ENCODE data around the gene WTIP.

The WTIP gene

DNA sequence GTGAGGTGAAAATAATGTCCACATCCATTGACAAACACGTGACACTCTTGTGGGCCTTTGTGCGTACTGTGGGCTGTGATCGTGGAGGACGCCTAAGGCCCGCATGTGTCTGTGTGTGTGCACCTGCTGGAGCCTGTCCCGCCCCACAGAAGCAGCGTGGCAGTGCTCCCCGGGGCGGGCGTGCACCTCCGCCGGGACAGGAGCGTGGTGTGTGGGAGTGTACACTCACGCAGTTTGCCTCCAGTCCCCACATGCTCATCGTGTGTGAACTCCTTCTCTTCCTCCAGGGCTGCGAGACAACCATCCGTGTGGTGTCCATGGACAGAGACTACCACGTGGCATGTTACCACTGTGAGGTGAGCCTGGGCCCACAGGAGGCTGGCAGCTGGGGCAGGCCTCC, 13.9 kb downstream of the WTIP start:
- no peaks in the 10 kb centered on the region for H3K9me3 ChIP-seq (replicated peaks; ENCODE audit: low read length)
- H3K27me3 ChIP-seq (ENCODE audit: control insufficient read depth, insufficient read depth, low read length): no peaks in the 10 kb centered on the region
- no peaks in the 10 kb centered on the region for H3K4me1 ChIP-seq (ENCODE audit: control insufficient read depth, insufficient read depth, low read length)
- no peak overlapping the region for H3K9ac ChIP-seq (ENCODE audit: low read depth, low read length)
- H3K36me3 ChIP-seq (ENCODE audit: insufficient read depth, low read length): peaks cover 34% of the 10 kb centered on the region
- no peak overlapping the region for H3K4me3 ChIP-seq (ENCODE audit: low read length)
- H3K4me2 ChIP-seq (ENCODE audit: low read length): no peak overlapping the region

DNA sequence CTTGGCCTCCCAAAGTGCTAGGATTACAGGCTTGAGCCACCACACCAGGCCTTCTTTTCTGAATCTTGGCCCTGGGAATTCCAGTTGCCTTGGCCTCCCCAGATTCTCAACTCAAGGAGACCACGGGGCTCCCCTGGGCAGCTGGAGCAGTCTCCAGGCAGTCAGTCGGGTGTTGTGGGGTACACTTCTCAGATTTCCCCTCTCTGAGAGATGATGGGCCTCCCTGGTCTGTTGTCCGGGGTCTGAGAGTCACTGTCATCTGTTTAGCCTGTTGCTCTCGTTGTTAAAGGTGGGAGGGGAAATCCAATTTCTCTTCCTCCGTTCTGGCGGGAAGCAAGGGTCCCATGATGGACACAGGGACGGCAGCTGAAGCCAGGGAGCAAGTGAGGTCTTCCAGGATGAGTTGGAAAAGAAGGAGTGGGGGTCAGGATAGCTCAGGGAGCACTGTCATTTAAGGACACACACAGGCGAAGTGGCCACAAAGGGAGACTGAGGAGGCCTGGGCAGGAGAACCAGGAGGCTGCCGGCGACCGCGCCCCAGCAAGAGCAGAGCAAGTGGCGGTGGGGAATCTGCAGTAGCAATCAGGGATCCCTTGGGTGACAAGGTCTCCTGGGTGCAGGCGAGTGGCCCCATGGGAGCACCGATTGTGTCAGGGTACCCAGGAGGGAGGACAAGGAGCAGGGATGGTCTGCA, 15.7 kb downstream of the WTIP start:
- H3K4me1 ChIP-seq (ENCODE audit: control insufficient read depth, insufficient read depth, low read length): peaks cover 3% of the 10 kb centered on the region
- no peaks in the 10 kb centered on the region for H3K27me3 ChIP-seq (ENCODE audit: control insufficient read depth, insufficient read depth, low read length)
- no peak overlapping the region for H3K4me3 ChIP-seq (ENCODE audit: low read length)
- no peak overlapping the region for H3K4me2 ChIP-seq (ENCODE audit: low read length)
- H3K36me3 ChIP-seq (ENCODE audit: insufficient read depth, low read length): peaks cover 31% of the 10 kb centered on the region
- H3K9ac ChIP-seq (ENCODE audit: low read depth, low read length): no peak overlapping the region
- no peaks in the 10 kb centered on the region for H3K9me3 ChIP-seq (replicated peaks; ENCODE audit: low read length)

DNA sequence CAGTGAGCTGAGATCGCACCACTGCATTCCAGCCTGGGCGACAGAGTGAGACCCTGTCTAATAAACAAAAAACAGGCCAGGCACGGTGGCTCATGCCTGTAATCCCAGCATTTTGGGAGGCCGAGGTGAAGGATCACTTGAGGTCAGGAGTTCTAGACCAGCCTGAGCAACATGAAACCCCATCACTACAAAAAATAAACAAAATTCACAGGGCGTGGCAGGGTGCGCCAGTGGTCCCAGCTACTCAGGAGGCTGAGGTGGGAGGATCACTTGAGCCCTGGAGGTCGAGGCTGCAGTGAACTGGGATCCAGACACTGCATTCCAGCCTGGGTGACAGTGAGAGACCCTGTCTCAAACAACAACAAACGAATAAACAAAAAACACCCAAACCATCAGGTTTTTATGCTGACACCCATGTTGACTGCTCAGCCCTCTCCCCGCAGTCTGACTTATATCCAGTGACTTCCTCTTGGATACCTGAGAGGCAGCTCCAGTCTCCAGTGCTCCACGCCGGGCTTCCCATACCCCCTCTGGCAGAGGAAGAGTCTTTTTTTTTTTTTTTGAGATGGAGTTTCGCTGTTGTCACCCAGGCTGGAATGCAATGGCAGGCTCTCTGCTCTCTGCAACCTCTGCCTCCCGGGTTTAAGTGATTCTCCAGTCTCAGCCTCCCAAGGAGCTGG, 17.7 kb downstream of the WTIP start:
- Histone ChIP-seq H3K27me3 (ENCODE audit: control insufficient read depth, insufficient read depth, low read length) (no peaks in the 10 kb centered on the region), H3K4me1 (ENCODE audit: control insufficient read depth, insufficient read depth, low read length) (peaks cover 8% of the 10 kb centered on the region), H3K4me3 (ENCODE audit: low read length) (no peak overlapping the region), H3K9me3 (replicated peaks; ENCODE audit: low read length) (no peaks in the 10 kb centered on the region), H3K36me3 (ENCODE audit: insufficient read depth, low read length) (peaks cover 20% of the 10 kb centered on the region), H3K9ac (ENCODE audit: low read depth, low read length) (no peak overlapping the region), H3K4me2 (ENCODE audit: low read length) (no peak overlapping the region)

DNA sequence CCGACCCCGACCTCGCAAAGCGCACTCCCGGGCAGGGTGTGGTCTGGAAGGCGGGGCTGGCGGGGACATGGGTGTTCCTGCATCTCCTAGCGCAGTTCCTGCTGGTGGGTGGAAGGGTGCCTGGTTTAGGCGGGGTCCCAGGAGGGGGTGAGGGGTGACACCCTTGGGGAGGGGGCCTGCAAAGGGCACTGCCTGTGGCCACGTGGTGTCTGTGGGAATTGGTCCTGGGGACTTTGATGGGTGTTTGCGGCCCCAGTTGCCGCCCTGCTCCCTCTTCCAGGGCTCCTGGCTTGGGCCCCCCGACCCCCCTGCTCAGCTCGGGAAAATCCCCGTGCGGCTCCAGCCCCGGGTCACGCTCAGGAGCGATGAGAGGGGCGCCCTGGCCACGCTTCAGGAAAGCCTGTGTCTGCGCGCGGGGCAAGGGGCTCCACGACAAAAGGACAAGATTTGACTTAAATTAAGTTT, 19.1 kb downstream of the WTIP start:
- H3K4me1 ChIP-seq (ENCODE audit: control insufficient read depth, insufficient read depth, low read length): peaks cover 8% of the 10 kb centered on the region
- no peaks in the 10 kb centered on the region for H3K27me3 ChIP-seq (ENCODE audit: control insufficient read depth, insufficient read depth, low read length)
- H3K4me3 ChIP-seq (ENCODE audit: low read length): no peak overlapping the region
- no peaks in the 10 kb centered on the region for H3K9me3 ChIP-seq (replicated peaks; ENCODE audit: low read length)
- no peak overlapping the region for H3K9ac ChIP-seq (ENCODE audit: low read depth, low read length)
- peaks cover 14% of the 10 kb centered on the region for H3K36me3 ChIP-seq (ENCODE audit: insufficient read depth, low read length)
- H3K4me2 ChIP-seq (ENCODE audit: low read length): no peak overlapping the region

DNA sequence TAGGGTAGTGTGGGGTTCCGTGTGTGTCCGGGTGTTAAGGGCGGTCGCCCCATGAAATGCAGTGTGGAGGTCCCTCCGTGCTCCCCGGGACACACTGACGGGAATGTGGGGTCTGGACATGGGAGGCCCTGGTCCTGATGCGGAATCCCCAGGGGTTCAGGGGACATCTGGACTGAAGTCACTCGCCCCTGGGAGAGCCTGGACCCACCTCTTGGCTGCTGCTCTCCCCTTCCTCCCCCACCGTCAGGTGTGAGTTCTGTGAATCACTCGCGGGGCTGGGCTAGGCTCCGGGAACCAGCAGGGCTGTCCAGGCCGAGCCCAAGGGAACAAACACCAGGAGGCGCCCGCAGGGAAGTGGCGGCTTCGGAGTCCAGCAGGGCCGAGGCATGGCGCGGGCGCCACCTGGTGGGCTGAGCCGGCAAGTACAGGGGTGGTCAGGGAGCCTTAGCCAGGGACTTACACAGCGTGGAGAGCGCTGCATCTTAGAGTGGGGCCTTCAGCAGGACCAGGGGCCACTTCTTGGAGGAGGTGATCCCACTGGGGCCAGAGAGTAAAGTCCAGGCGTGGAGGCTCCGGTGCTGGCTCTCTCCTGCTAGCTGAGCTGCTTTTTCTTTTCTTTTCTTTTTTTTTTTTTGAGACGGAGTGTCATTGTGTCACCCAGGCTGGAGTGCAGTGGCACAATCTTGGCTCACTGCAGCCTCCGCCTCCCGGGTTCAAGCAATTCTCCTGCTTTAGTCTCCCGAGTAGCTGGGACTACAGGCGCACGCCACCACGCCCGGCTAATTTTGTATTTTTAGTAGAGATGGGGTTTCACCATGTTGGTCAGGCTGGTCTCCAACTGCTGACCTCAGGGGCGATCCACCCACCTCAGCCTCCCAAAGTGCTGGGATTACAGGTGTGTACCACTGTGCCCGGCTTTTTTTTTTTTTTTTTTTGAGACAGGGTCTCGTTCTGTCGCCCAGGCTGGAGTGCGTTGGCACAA, 20.1 kb downstream of the WTIP start:
- Histone ChIP-seq H3K9me3 (replicated peaks; ENCODE audit: low read length) (no peaks in the 10 kb centered on the region), H3K9ac (ENCODE audit: low read depth, low read length) (no peak overlapping the region), H3K4me3 (ENCODE audit: low read length) (no peak overlapping the region), H3K36me3 (ENCODE audit: insufficient read depth, low read length) (peaks cover 11% of the 10 kb centered on the region), H3K4me1 (ENCODE audit: control insufficient read depth, insufficient read depth, low read length) (peaks cover 8% of the 10 kb centered on the region), H3K4me2 (ENCODE audit: low read length) (no peak overlapping the region), H3K27me3 (ENCODE audit: control insufficient read depth, insufficient read depth, low read length) (no peaks in the 10 kb centered on the region)

DNA sequence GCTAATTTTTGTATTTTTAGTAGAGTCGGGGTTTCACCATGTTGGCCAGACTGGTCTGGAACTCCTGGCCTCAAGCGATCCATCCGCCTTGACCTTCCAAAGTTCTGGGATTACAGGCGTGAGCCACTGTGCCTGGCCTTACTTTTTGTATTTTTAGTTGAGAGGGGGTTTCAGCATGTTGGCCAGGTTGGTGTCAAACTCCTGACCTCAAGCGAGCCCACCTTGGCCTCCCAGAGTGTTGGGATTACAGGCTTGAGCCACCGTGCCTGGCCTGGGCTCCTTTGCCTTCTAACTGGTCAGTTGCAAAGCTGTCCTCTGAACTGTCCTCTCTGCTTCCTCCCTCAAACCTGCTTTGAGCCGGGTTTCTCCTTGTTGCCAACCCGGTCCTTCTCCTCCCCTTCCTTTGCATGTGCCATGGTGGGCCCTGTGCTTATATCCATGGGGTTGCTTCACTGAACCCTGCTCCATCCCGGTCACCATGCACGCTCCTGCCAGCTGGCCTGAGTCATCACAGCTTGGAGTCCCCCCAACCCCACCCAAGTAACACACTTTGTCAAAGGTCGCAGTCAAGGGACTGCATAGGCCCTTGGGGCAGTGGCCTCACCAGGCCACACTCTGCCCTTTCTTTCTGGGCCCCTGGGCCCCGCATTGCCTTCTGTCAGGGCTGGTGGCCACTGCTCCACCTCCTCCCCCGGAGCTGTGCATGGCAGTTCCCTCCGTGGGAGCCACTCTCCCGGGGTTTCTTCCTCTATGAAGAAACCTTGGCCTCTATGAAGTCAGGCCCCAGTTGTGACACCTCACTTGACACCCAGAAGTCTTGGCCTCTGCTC, 21.2 kb downstream of the WTIP start:
- no peak overlapping the region for H3K9ac ChIP-seq (ENCODE audit: low read depth, low read length)
- peaks cover 11% of the 10 kb centered on the region for H3K36me3 ChIP-seq (ENCODE audit: insufficient read depth, low read length)
- H3K27me3 ChIP-seq (ENCODE audit: control insufficient read depth, insufficient read depth, low read length): no peaks in the 10 kb centered on the region
- H3K4me1 ChIP-seq (ENCODE audit: control insufficient read depth, insufficient read depth, low read length): peaks cover 8% of the 10 kb centered on the region
- H3K4me2 ChIP-seq (ENCODE audit: low read length): no peak overlapping the region
- H3K4me3 ChIP-seq (ENCODE audit: low read length): no peak overlapping the region
- no peaks in the 10 kb centered on the region for H3K9me3 ChIP-seq (replicated peaks; ENCODE audit: low read length)

DNA sequence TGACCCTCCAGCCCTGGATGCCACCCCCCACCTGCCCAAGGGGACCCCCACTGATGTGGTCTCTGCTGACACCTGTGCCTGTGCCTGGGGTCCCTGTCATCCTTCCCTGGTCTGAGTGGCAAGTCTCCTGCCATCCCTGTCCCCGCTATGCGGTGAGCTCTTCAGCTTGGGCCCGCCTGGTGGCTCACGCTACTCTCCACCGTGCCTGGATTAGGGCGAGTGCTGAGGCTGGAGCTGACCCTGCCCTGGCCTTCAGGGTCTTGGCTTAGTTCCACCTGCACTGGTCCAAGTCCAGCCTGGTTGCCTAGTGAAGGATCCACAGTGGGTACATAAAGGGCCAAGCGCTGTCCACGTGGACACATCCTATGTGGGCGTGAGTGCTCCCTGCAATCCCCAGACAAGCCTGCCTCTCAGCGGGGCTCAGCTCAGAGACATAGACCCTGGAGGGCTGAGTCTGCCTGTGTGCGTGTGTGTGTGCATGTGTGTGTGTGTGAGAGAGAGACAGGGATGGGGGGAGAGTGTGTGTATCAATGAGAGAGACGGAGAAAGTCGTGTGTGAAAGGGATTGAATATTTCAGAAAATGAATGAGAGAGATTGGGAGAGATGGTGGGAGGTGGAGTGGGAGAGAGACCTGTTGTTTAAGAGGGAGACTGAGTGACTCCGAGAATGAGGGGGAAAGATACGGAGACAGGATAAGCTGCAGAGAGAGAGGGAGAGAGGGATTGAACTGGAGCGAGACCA, 22.1 kb downstream of the WTIP start:
- Histone ChIP-seq H3K36me3 (ENCODE audit: insufficient read depth, low read length) (peaks cover 8% of the 10 kb centered on the region), H3K4me3 (ENCODE audit: low read length) (no peak overlapping the region), H3K9ac (ENCODE audit: low read depth, low read length) (no peak overlapping the region), H3K9me3 (replicated peaks; ENCODE audit: low read length) (no peaks in the 10 kb centered on the region), H3K27me3 (ENCODE audit: control insufficient read depth, insufficient read depth, low read length) (no peaks in the 10 kb centered on the region), H3K4me1 (ENCODE audit: control insufficient read depth, insufficient read depth, low read length) (peaks cover 8% of the 10 kb centered on the region), H3K4me2 (ENCODE audit: low read length) (no peak overlapping the region)

DNA sequence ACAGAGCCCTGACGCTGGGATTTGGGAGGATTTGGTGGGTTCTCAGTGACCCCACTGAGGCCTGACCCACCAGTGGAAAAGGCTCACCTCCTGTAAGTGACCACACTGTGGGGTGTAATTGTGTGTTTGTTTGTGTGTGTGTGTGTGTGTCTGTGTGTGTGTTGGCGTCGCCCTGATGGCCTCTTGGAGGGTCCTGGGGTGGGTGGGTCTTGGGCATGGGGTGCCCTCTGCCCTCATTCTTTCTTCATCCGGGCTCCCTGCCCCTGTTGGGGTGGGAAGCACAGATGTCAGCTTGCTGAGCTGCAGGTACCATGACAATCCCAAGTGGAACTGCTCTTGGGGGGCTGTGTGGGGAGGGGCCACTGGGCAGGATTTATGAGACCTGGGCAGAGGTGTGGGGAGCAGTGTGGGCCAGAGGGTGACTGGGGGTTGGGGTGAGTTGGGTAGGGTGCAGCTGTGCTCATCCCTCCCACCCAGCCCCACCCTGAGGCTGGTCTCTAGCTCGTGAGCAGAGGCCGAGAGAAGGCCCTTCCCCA, 22.8 kb downstream of the WTIP start:
- no peak overlapping the region for H3K4me3 ChIP-seq (ENCODE audit: low read length)
- no peaks in the 10 kb centered on the region for H3K27me3 ChIP-seq (ENCODE audit: control insufficient read depth, insufficient read depth, low read length)
- no peak overlapping the region for H3K9ac ChIP-seq (ENCODE audit: low read depth, low read length)
- H3K36me3 ChIP-seq (ENCODE audit: insufficient read depth, low read length): peaks cover 7% of the 10 kb centered on the region
- H3K4me1 ChIP-seq (ENCODE audit: control insufficient read depth, insufficient read depth, low read length): peaks cover 8% of the 10 kb centered on the region
- H3K9me3 ChIP-seq (replicated peaks; ENCODE audit: low read length): no peaks in the 10 kb centered on the region
- H3K4me2 ChIP-seq (ENCODE audit: low read length): no peak overlapping the region

DNA sequence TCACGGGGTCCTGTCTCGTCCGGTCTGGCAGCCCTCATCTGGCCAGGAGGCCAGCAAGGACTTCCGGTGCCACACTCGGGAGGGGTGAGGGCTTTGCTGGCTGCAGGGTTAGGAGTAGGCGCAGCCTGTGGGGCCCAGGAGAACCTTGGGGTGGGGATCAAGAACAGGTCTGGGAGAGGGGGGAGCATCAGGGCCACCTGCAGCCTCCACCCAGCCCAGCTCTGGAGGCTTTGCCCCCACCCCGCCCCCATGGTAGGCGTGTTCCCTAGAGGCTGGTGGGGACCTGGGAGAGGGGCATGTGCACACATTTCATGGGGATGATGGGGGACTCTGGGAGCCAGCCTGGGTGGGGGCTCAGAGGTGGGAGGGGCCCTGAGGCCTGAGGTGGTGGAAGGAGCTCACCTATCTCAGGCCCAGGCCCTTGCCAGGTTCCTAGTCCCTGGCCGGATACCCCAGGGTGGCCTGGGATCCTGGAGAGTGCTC, 23.3 kb downstream of the WTIP start:
- peaks cover 4% of the 10 kb centered on the region for H3K36me3 ChIP-seq (ENCODE audit: insufficient read depth, low read length)
- no peak overlapping the region for H3K4me3 ChIP-seq (ENCODE audit: low read length)
- no peak overlapping the region for H3K9ac ChIP-seq (ENCODE audit: low read depth, low read length)
- H3K9me3 ChIP-seq (replicated peaks; ENCODE audit: low read length): no peaks in the 10 kb centered on the region
- no peaks in the 10 kb centered on the region for H3K27me3 ChIP-seq (ENCODE audit: control insufficient read depth, insufficient read depth, low read length)
- peaks cover 8% of the 10 kb centered on the region for H3K4me1 ChIP-seq (ENCODE audit: control insufficient read depth, insufficient read depth, low read length)
- H3K4me2 ChIP-seq (ENCODE audit: low read length): no peak overlapping the region

DNA sequence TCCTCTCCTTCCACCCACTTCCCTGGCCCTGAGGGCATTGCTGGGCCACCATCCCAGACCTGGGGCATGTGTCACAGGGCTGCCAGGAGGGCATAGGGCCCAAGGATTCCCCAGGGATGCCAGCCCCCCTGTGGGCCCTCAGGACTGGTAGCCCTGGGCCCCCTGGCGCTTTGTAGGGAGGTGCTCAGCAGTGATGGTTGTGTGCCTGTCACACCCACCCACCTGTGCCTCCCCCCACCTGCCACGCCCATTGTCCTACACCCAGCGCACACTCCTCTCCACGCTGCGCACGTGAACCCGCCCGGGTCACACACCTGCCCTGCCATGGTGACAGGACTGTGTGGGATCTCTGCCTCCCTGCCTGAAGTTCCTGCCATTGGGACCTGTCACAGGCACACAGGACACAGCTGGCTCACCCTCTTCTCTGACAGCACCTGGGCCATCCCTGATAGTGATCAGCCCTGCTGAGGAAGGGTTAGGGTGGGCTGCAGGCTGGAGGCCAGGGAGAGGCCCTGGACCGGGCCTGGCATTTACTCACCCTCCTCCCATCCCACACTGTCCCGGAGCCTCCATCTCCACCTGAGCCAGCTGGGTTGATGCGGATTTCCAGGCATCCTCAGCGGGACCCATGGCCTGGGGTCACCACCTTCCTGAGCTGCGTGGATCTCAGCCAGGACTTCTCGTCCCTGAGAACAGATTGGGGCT, 23.9 kb downstream of the WTIP start:
- Histone ChIP-seq H3K27me3 (ENCODE audit: control insufficient read depth, insufficient read depth, low read length) (no peaks in the 10 kb centered on the region), H3K36me3 (ENCODE audit: insufficient read depth, low read length) (peaks cover 4% of the 10 kb centered on the region), H3K4me3 (ENCODE audit: low read length) (no peak overlapping the region), H3K4me1 (ENCODE audit: control insufficient read depth, insufficient read depth, low read length) (peaks cover 8% of the 10 kb centered on the region), H3K9me3 (replicated peaks; ENCODE audit: low read length) (no peaks in the 10 kb centered on the region), H3K9ac (ENCODE audit: low read depth, low read length) (no peak overlapping the region), H3K4me2 (ENCODE audit: low read length) (no peak overlapping the region)
